Measurements from ENCODE around the gene DIPK1A.

GRCh38 chr1:92792340-92792782, 168.9 kb downstream of the DIPK1A start:
- TF ChIP-seq CTCF (IDR thresholded peaks at IDR 0.05) = no peak
- no peak for TF ChIP-seq POLR2A (IDR thresholded peaks at IDR 0.05)

All from adrenal gland (tissue), 5 donors.